HepG2 (cell line): Measurements from ENCODE around the gene COX4I2. TPM values are rescaled to one million over a fixed set of nuclear protein-coding genes. Genes with fewer than 3 reads are reported as not detected.

Source experiments
- ASH2L ChIP-seq: fragments of 300-600, 200-600 bp; sonication (generic); IDR thresholded peaks from 2 replicates; pipeline ENCODE4 v1.7.0; 2017; ENCODE audit warnings: low read depth, mild to moderate bottlenecking, moderate library complexity, mixed read lengths, low read length; ENCODE audit not compliant: insufficient read length
- GFI1 ChIP-seq: sonication (generic); formaldehyde crosslinking; IDR thresholded peaks from 2 replicates; pipeline ENCODE4 v1.5.0; 2020; ENCODE audit warnings: missing genetic modification reagents, mild to moderate bottlenecking, borderline replicate concordance
- JARID2 ChIP-seq: sonication (generic); formaldehyde crosslinking; IDR thresholded peaks from 2 replicates; pipeline ENCODE4 v1.8.1; 2023; ENCODE audit warnings: missing genetic modification reagents, inconsistent platforms; ENCODE audit not compliant: insufficient replicate concordance
- RXRA ChIP-seq: sonication (generic); formaldehyde crosslinking; IDR thresholded peaks from 2 replicates; pipeline ENCODE4 v1.5.1; 2020; ENCODE audit warnings: missing genetic modification reagents
- SALL1 ChIP-seq: sonication (generic); formaldehyde crosslinking; IDR thresholded peaks from 2 replicates; pipeline ENCODE4 v1.8.0; 2022; ENCODE audit warnings: mild to moderate bottlenecking, missing genetic modification reagents
- ZNF136 ChIP-seq: sonication (generic); formaldehyde crosslinking; IDR thresholded peaks from 2 replicates; pipeline ENCODE4 v1.8.1; 2022; ENCODE audit warnings: low read depth, mild to moderate bottlenecking, moderate library complexity, missing genetic modification reagents
- ZNF781 ChIP-seq: sonication (generic); formaldehyde crosslinking; IDR thresholded peaks from 2 replicates; pipeline ENCODE4 v1.5.1; 2020; ENCODE audit warnings: borderline replicate concordance, mild to moderate bottlenecking, missing genetic modification reagents; ENCODE audit errors: not compliant biosample characterization
- polyA plus RNA-seq, 8 experiments: library from polyadenylated mRNA; depleted of rRNA in 3 of 8; stranded (reverse) in 7 of 8; unstranded in 1 of 8; fragments of >200 nt; fragmentation: Illumina TruSeq in 4 of 8; extraction: Trizol in 4 of 8; gene quantifications; 2 replicates each; pipeline versions ENCODE4 v1.2.1 to v1.2.3, GENCODE V29; 2011 to 2016; ENCODE audit warnings: low read depth in 4 of 8, missing spikeins in 1 of 8, mixed read lengths in 1 of 8; ENCODE audit not compliant: insufficient read depth in 1 of 8
- total RNA-seq, 5 experiments: library from RNA; depleted of rRNA; stranded (reverse); fragments of >200 nt; fragmentation: Illumina TruSeq; extraction: Trizol; gene quantifications; 2 replicates each; pipeline ENCODE4 v1.2.3, GENCODE V29; 2016; ENCODE audit warnings: low read depth in 1 of 5
- TF ChIP-seq, protein P1 (sequence below), 2 experiments: fragments of 450-650 bp in 1 of 2; sonication (generic) in 1 of 2; formaldehyde crosslinking in 1 of 2; IDR thresholded peaks; 2 replicates each; pipeline versions ENCODE4 v1.6.1 to v1.8.0; 2016 to 2022; ENCODE audit warnings: antibody characterized with exemption in 1 of 2, mild to moderate bottlenecking in 1 of 2, missing genetic modification reagents in 1 of 2
- TF ChIP-seq, protein P2 (sequence below): sonication (generic); formaldehyde crosslinking; IDR thresholded peaks from 2 replicates; pipeline ENCODE4 v1.4.0; 2020; ENCODE audit warnings: low read depth, mild to moderate bottlenecking, missing genetic modification reagents
- TF ChIP-seq, protein P3 (sequence below): sonication (generic); formaldehyde crosslinking; IDR thresholded peaks from 2 replicates; pipeline ENCODE4 v1.4.0; 2020; ENCODE audit warnings: missing genetic modification reagents

COX4I2 gene
- total and polyA plus RNA-seq, 2 of the 13 experiments (the other 11 are each of a cell fraction or from before 2014, with no cell fraction given), result 1.1 TPM; not detected in 1

DNA sequence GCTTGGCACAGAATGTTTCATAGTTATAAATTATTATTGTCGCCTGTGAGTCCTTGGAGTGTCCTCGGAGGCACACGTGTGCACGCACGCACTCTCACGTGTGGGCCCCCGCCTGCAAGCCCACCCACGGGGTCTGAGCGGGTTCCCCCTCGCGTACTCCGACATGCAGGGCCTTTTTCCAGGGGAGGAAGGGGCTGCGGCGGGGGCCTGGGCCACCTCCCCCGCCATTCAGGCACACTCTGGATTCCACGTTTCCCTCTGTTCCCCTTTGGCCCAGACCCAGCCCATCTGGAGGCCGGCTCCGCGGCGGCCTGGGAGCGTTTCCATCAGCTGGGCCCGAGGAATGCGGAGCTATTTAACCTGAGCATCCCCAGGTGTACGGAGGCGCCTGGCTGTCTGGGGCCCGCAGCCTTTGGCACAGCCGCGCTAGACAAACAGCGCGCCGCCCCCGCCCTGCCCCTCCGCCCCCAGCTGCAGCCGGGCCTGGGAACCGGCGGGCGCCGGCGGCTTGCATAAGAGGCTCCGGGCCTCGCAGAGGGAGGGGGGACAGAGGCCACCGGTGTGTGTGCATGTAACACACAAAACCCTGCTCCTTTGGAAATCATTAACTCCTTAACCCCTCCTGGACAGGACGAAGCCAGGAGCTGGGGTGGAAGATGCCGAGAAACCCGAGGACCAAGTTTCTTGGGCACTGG, 29.3 kb upstream of the COX4I2 start (continued):
- TF ChIP-seq GFI1, result peak; percentile 97
- TF ChIP-seq ZNF136 (CRISPR knock-in tag), result peak; percentile 97; the same call in 1 of the 2 replicates
- peak; percentile 70 for TF ChIP-seq JARID2
- TF ChIP-seq, protein P1, sequence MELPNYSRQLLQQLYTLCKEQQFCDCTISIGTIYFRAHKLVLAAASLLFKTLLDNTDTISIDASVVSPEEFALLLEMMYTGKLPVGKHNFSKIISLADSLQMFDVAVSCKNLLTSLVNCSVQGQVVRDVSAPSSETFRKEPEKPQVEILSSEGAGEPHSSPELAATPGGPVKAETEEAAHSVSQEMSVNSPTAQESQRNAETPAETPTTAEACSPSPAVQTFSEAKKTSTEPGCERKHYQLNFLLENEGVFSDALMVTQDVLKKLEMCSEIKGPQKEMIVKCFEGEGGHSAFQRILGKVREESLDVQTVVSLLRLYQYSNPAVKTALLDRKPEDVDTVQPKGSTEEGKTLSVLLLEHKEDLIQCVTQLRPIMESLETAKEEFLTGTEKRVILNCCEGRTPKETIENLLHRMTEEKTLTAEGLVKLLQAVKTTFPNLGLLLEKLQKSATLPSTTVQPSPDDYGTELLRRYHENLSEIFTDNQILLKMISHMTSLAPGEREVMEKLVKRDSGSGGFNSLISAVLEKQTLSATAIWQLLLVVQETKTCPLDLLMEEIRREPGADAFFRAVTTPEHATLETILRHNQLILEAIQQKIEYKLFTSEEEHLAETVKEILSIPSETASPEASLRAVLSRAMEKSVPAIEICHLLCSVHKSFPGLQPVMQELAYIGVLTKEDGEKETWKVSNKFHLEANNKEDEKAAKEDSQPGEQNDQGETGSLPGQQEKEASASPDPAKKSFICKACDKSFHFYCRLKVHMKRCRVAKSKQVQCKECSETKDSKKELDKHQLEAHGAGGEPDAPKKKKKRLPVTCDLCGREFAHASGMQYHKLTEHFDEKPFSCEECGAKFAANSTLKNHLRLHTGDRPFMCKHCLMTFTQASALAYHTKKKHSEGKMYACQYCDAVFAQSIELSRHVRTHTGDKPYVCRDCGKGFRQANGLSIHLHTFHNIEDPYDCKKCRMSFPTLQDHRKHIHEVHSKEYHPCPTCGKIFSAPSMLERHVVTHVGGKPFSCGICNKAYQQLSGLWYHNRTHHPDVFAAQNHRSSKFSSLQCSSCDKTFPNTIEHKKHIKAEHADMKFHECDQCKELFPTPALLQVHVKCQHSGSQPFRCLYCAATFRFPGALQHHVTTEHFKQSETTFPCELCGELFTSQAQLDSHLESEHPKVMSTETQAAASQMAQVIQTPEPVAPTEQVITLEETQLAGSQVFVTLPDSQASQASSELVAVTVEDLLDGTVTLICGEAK (IDR thresholded peaks at IDR 0.05), result no peak
- TF ChIP-seq, protein P1 (CRISPR knock-in tag; IDR thresholded peaks at IDR 0.05), result peak; percentile 97
- TF ChIP-seq ZNF781 (CRISPR knock-in tag), result no peak
- TF ChIP-seq SALL1, result peak; percentile 100
- TF ChIP-seq RXRA, result peak; percentile 100
- peak; percentile 94 for TF ChIP-seq ASH2L
- TF ChIP-seq, protein P2, sequence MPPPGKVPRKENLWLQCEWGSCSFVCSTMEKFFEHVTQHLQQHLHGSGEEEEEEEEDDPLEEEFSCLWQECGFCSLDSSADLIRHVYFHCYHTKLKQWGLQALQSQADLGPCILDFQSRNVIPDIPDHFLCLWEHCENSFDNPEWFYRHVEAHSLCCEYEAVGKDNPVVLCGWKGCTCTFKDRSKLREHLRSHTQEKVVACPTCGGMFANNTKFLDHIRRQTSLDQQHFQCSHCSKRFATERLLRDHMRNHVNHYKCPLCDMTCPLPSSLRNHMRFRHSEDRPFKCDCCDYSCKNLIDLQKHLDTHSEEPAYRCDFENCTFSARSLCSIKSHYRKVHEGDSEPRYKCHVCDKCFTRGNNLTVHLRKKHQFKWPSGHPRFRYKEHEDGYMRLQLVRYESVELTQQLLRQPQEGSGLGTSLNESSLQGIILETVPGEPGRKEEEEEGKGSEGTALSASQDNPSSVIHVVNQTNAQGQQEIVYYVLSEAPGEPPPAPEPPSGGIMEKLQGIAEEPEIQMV, result peak; percentile 89; the same call in 1 of the 2 replicates
- TF ChIP-seq, protein P3, sequence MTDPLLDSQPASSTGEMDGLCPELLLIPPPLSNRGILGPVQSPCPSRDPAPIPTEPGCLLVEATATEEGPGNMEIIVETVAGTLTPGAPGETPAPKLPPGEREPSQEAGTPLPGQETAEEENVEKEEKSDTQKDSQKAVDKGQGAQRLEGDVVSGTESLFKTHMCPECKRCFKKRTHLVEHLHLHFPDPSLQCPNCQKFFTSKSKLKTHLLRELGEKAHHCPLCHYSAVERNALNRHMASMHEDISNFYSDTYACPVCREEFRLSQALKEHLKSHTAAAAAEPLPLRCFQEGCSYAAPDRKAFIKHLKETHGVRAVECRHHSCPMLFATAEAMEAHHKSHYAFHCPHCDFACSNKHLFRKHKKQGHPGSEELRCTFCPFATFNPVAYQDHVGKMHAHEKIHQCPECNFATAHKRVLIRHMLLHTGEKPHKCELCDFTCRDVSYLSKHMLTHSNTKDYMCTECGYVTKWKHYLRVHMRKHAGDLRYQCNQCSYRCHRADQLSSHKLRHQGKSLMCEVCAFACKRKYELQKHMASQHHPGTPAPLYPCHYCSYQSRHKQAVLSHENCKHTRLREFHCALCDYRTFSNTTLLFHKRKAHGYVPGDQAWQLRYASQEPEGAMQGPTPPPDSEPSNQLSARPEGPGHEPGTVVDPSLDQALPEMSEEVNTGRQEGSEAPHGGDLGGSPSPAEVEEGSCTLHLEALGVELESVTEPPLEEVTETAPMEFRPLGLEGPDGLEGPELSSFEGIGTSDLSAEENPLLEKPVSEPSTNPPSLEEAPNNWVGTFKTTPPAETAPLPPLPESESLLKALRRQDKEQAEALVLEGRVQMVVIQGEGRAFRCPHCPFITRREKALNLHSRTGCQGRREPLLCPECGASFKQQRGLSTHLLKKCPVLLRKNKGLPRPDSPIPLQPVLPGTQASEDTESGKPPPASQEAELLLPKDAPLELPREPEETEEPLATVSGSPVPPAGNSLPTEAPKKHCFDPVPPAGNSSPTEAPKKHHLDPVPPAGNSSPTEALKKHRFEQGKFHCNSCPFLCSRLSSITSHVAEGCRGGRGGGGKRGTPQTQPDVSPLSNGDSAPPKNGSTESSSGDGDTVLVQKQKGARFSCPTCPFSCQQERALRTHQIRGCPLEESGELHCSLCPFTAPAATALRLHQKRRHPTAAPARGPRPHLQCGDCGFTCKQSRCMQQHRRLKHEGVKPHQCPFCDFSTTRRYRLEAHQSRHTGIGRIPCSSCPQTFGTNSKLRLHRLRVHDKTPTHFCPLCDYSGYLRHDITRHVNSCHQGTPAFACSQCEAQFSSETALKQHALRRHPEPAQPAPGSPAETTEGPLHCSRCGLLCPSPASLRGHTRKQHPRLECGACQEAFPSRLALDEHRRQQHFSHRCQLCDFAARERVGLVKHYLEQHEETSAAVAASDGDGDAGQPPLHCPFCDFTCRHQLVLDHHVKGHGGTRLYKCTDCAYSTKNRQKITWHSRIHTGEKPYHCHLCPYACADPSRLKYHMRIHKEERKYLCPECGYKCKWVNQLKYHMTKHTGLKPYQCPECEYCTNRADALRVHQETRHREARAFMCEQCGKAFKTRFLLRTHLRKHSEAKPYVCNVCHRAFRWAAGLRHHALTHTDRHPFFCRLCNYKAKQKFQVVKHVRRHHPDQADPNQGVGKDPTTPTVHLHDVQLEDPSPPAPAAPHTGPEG (CRISPR knock-in tag), result peak; percentile 80
